Heart left ventricle (tissue), 16 donors: ENCODE measurements around the gene AKT2. TPM values are rescaled to one million over a fixed set of nuclear protein-coding genes. Genes with fewer than 3 reads are reported as not detected.

Source experiments
- ATAC-seq, 4 donors: fragments of 200-7000 bp; cut with Tn5 transposase; one replicate each; pipeline ENCODE4 v1.9.1; 2020 to 2022; ENCODE audit warnings: moderate library complexity in 4 of 4, mild to moderate bottlenecking in 3 of 4, moderate number of reproducible peaks in 1 of 4
- DNase-seq, 5 donors: peaks; one replicate each; pipeline ENCODE4 v3.0.0-alpha.2; 2020
- H3K27ac ChIP-seq, 12 donors: fragments of 200-600 bp; sonication (generic) in 4 of 12; one replicate each; pipeline versions ENCODE4 v1.5.0 to v1.8.0; 2016 to 2022; ENCODE audit warnings: mild to moderate bottlenecking in 2 of 12
- H3K27me3 ChIP-seq, 9 donors: fragments of 200-600 bp; sonication (generic) in 2 of 9; one replicate each; pipeline versions ENCODE4 v1.5.1 to v1.8.0; 2016 to 2022; ENCODE audit warnings: mild to moderate bottlenecking in 3 of 9
- H3K36me3 ChIP-seq, 9 donors: fragments of 200-600 bp; sonication (generic) in 2 of 9; one replicate each; pipeline versions ENCODE4 v1.5.0 to v1.8.0; 2018 to 2022; ENCODE audit warnings: mild to moderate bottlenecking in 2 of 9
- H3K4me1 ChIP-seq, 12 donors: fragments of 200-600 bp; sonication (generic) in 4 of 12; one replicate each; pipeline versions ENCODE4 v1.5.0 to v1.8.0; 2016 to 2022; ENCODE audit warnings: mild to moderate bottlenecking in 3 of 12
- H3K4me3 ChIP-seq, 12 donors: fragments of 200-600 bp; sonication (generic) in 4 of 12; one replicate each; pipeline versions ENCODE4 v1.5.0 to v1.8.0; 2017 to 2022; ENCODE audit warnings: mild to moderate bottlenecking in 9 of 12, moderate library complexity in 4 of 12
- H3K9me3 ChIP-seq, 12 donors: fragments of 200-600 bp; sonication (generic) in 4 of 12; one replicate each; pipeline versions ENCODE4 v1.5.0 to v1.8.0; 2016 to 2022; ENCODE audit warnings: mild to moderate bottlenecking in 1 of 12
- POLR2A ChIP-seq, 2 donors: fragments of 450-650 bp; IDR thresholded peaks; one replicate each; pipeline ENCODE4 v1.6.1; 2017; ENCODE audit warnings: antibody characterized with exemption in 2 of 2, mild to moderate bottlenecking in 2 of 2, moderate library complexity in 2 of 2
- WGBS, 4 donors: extraction: QIAGEN DNeasy Blood & Tissue Kit in 2 of 4; methylation state at CpG; one replicate each; pipeline versions ENCODE4 v1.1.5 to v1.1.7; 2013 to 2018; 5-methylcytosine and 5-hydroxymethylcytosine counted together
- intact Hi-C, 10 donors: fragments of 100-400 bp; cut with DNase I; formaldehyde crosslinking; loops; one replicate each; pipeline versions ENCODE4 v1.11.1 to v1.14.2; 2022
- polyA plus RNA-seq, 2 donors: library from polyadenylated mRNA; stranded (reverse); fragments of 200-250 nt; gene quantifications; one replicate each; pipeline ENCODE4 v1.2.3, GENCODE V29; 2013
- total RNA-seq, 9 donors: library from RNA; depleted of rRNA in 2 of 9; stranded (reverse); fragments of >200 nt in 2 of 9; fragmentation: NEBNext Ultra II Directional in 3 of 9; extraction: Animal tissue kit (Norgen Biotek cat#: 25700) in 3 of 9; gene quantifications; one replicate each; pipeline versions ENCODE4 v1.1.0 to v1.2.4, GENCODE V29; 2016 to 2023
- TF ChIP-seq, protein P1 (sequence below), 12 donors: fragments of 200-600 bp; sonication (generic) in 4 of 12; IDR thresholded peaks; one replicate each; pipeline versions ENCODE4 v1.5.0 to v1.8.0; 2018 to 2022; ENCODE audit warnings: antibody characterized with exemption in 12 of 12, mild to moderate bottlenecking in 5 of 12
- donor health status: ischemic (EF 13 %, LVEDD 7.1; RV severe dilation, severe dysfunction).
- donor health status: healthy with polysubstance abuse.
- donor health status: DM: no; HTN: yes; CAD: no.
- donor health status: DM: no; HTN: no; CAD: no.
- donor health status: ischemic (EF 25% LVEDD 6.9; RV normal size, moderate dysfunction).
- donor health status: ischemic (EF 25% LVEDD 5.7; RV mildly dilated, moderate dysfunction).
- donor health status: healthy.
- donor health status: DM: yes; HTN: yes; CAD: no.
- donor health status: ischemic (EF 35%, LVEDD 5.7; RV mildly dilated, moderate dysfunction).
- donor health status: nonischemic (EF 11% LVEDD 7.7; RV severe dilation, severe dysfunction).
- donor health status: DM: yes; HTN: yes; CAD: no.
- donor health status: PGD.
- donor health status: ischemic (EF 29% LVEDD 5.4; RV normal size, mild dysfunction).
- donor health status: nonischemic (EF 23%, LVEDD 6.1; RV moderate dilation, normal function).

The AKT2 gene
- total and polyA plus RNA-seq, 11 donors = 71.0 to 132 (median 112) TPM

- intact Hi-C loops = no loop called here
- DNase-seq (no peak), ATAC-seq (no peak)
- Histone ChIP-seq H3K4me3 (no peak overlapping the region), H3K9me3 (no peaks in the 10 kb centered on the region), H3K27me3 (peaks cover 16 to 27% (median 23%) of the 10 kb centered on the region in 9 donors), H3K27ac (no peak overlapping the region), H3K36me3 (peaks cover 0 to 38% (median 27%) of the 10 kb centered on the region in 9 donors), H3K4me1 (peaks cover 0 to 13% (median 0%) of the 10 kb centered on the region in 12 donors)
- TF ChIP-seq, protein P1, sequence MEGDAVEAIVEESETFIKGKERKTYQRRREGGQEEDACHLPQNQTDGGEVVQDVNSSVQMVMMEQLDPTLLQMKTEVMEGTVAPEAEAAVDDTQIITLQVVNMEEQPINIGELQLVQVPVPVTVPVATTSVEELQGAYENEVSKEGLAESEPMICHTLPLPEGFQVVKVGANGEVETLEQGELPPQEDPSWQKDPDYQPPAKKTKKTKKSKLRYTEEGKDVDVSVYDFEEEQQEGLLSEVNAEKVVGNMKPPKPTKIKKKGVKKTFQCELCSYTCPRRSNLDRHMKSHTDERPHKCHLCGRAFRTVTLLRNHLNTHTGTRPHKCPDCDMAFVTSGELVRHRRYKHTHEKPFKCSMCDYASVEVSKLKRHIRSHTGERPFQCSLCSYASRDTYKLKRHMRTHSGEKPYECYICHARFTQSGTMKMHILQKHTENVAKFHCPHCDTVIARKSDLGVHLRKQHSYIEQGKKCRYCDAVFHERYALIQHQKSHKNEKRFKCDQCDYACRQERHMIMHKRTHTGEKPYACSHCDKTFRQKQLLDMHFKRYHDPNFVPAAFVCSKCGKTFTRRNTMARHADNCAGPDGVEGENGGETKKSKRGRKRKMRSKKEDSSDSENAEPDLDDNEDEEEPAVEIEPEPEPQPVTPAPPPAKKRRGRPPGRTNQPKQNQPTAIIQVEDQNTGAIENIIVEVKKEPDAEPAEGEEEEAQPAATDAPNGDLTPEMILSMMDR (IDR thresholded peaks at IDR 0.05) = no peak
- TF ChIP-seq POLR2A (IDR thresholded peaks at IDR 0.05) = no peak
- WGBS, 4 donors = 86 to 95% (median 88%) methylated on average over 36 to 53 of the region's 53 CpGs
Measured at GRCh38 chr19:40213251-40213829, 71.8 kb downstream of the AKT2 start.

GRCh38 chr19:40210889-40211288, 74.3 kb downstream of the AKT2 start:
- ATAC-seq (no peak), DNase-seq (no peak)
- Histone ChIP-seq H3K36me3 (peaks cover 0 to 46% (median 29%) of the 10 kb centered on the region in 9 donors), H3K9me3 (no peaks in the 10 kb centered on the region), H3K27ac (no peak overlapping the region), H3K27me3 (peaks cover 0 to 3% (median under 1%) of the 10 kb centered on the region in 9 donors), H3K4me1 (no peaks in the 10 kb centered on the region), H3K4me3 (no peak overlapping the region)
- TF ChIP-seq POLR2A (IDR thresholded peaks at IDR 0.05) = no peak
- TF ChIP-seq, protein P1 (IDR thresholded peaks at IDR 0.05) = no peak
- intact Hi-C loops = no loop called here
- WGBS, 4 donors = 94 to 97% (median 95%) methylated on average over 4 to 5 of the region's 5 CpGs

DNA sequence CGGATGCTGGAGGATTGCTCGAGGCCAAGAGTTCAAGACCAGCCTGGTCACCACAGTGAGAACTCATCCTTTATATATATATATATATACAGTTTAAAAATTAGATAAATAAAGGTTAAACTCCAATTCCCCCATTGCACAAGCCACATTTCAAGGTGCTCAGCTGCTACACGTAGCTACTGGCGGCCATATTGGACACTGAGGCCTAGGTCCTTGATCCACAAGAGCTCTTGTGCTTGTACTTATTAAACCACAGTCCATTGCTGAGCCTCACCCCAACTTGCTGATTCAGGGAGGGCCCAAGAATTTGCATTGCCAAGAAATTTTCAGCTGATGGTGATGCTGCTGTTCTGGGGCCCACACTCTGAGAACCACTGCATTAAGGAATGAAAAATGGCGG, 76.5 kb downstream of the AKT2 start:
- no peak for DNase-seq
- no peaks in the 10 kb centered on the region for H3K27me3 ChIP-seq
- no peak for ATAC-seq
- H3K27ac ChIP-seq = no peak overlapping the region
- peaks cover 0 to 65% (median 35%) of the 10 kb centered on the region in 9 donors for H3K36me3 ChIP-seq
- intact Hi-C loops = no loop called here
- no peak for TF ChIP-seq POLR2A (IDR thresholded peaks at IDR 0.05)
- TF ChIP-seq, protein P1 (IDR thresholded peaks at IDR 0.05) = no peak
- WGBS, 4 donors = 96 to 99% (median 98%) methylated on average over 5 of the region's 5 CpGs
- H3K4me3 ChIP-seq = no peak overlapping the region
- no peaks in the 10 kb centered on the region for H3K4me1 ChIP-seq
- H3K9me3 ChIP-seq = peaks cover 0 to 6% (median 0%) of the 10 kb centered on the region in 12 donors

DNA sequence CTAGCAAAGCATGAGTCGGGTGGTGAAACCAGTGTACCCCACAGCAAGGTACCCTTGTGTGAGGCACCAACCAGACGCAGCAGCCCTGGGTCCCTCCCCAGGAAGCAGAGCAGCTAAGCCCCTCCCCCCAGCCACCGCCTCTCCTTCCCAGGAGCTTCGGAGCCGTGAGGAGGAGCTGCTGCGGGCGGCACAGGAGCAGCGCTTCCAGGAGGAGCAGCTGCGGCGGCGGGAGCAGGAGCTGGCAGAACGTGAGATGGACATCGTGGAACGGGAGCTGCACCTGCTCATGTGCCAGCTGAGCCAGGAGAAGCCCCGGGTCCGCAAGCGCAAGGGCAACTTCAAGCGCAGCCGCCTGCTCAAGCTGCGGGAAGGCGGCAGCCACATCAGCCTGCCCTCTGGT, 79.4 kb downstream of the AKT2 start:
- peaks cover 0 to 70% (median 46%) of the 10 kb centered on the region in 9 donors for H3K36me3 ChIP-seq

More for the DNA sequence above, 79.4 kb downstream of the AKT2 start:
- peaks cover 0 to 6% (median 0%) of the 10 kb centered on the region in 12 donors for H3K9me3 ChIP-seq
- intact Hi-C loops = no loop called here
- DNase-seq (no peak), ATAC-seq (no peak)
- no peak for TF ChIP-seq POLR2A (IDR thresholded peaks at IDR 0.05)
- TF ChIP-seq, protein P1 (IDR thresholded peaks at IDR 0.05) = no peak
- no peak overlapping the region for H3K27ac ChIP-seq
- no peak overlapping the region for H3K4me3 ChIP-seq
- H3K4me1 ChIP-seq = no peaks in the 10 kb centered on the region
- WGBS, 4 donors = 94 to 98% (median 97%) methylated on average over 17 to 21 of the region's 21 CpGs
- H3K27me3 ChIP-seq = no peaks in the 10 kb centered on the region
